Renal cortical epithelial cell (primary cell): ENCODE results near the gene PERP. TPM values are rescaled to one million over a fixed set of nuclear protein-coding genes. Genes with fewer than 3 reads are reported as not detected.
"Not testable (repeated sequence)": the region's sequence is repeated elsewhere in the genome, so short reads cannot be mapped to it uniquely, and the experiment has no call there.

Experiments
- DNase-seq: peaks from one replicate; pipeline ENCODE4 v3.0.0-alpha.2; 2011; ENCODE audit warnings: low read depth
- total RNA-seq: library from RNA; depleted of rRNA; stranded (reverse); fragments of >200 nt; gene quantifications from 2 replicates; pipeline ENCODE4 v1.2.3, GENCODE V29; 2014

Gene PERP
- total RNA-seq, 1 donor from 2014 or later = 49.8 TPM

DNA sequence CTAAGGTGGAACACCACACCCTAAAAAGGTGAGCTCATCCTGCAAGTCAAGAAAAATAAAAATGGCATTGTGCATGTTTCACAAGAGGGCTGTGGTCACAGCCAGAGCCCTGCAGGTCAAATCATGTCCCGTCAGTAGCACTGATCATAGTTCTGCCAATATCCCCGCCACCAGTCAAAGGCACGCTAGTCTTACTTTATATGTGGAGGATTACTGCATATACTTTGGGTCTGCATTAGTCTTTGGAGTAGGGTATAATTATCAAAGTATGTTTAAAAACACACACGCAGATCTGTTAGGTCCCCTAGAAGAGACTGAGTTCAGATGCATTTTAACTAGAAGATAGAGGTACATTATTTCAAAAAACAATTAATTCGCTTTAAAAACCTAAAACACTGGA is 1.8 kb downstream of the PERP start:
- DNase-seq = no peak

DNA sequence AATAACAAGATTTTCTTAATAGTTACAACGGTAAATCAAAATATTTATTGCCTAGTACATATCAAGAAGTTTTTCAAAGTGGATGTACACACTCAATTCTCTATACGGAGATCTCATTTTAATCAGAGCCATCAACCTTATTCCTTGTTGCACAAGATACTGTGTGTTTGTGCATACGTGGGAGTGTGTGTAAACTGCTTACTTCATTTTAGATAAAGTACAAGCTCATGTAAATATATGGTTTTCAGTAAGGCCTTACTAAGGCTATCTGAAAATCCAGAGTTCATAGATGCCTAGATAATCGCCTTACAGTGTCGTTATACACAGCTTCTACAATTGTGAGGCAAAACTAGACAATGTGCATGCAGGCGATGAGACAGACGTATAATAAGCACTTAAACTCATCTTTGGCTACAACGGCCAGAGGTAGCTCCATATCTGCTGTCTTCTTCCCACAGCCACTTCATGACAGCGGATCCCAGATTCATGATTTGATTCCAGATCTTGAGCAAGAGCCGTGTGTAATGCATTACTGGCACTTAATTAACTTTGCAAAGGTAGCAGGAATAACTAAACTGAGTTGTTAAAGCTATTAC is 2.5 kb downstream of the PERP start:
- DNase-seq = no peak

DNA sequence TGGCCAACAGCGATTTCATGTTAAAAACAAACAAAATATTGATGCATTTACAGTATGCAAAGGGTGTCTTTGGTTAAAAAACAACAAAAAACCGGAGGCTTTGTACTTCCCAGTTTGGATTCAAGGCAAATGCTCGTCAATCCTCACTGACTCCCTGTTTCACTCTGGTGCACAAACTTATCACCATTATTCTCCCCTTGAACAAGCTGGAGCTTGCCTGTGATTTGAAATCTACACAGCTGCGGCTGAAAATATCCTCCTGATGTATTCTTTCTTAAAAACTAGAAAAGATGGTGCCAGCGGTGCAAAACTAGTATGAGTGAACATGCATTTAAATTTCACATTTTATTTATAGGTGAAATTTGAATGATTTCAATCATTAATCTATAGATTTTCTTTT is 3.3 kb downstream of the PERP start:
- DNase-seq = no peak

DNA sequence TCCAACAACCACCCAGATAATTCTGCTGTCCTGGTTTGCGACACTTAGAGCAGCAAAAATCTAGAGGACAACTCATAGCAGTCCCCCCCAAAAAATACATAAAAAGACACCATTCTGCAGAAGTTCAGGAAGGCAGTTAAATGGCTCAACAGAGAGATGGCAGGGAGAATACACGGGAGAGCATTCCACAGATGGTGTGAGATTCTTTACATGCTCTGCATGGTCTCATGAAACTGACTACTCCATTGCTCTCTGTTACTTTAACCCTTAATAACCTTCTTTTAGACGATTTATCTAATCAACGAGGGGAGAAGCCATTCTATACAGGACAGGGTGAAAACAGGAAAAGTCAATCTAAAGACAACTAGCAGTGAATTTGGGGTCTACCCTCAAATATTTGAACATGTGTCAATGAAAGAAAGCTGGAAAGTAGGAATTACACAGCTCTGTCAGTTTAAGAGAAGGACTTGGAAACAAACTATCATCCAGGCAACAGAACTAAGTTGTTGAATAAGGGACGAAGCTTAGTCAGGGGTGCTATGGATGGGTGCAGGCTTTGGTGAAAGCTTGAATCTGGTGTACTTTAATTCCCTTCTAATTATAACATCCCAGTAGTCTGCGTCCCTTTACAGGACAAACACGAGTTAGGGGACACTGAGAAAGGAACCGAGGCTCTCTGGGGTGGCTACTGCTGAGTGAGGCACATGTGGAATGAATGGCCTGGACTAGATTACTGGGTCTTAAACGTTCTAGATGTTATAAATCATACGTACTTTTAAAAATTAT is 5.1 kb downstream of the PERP start:
- no peak for DNase-seq

DNA sequence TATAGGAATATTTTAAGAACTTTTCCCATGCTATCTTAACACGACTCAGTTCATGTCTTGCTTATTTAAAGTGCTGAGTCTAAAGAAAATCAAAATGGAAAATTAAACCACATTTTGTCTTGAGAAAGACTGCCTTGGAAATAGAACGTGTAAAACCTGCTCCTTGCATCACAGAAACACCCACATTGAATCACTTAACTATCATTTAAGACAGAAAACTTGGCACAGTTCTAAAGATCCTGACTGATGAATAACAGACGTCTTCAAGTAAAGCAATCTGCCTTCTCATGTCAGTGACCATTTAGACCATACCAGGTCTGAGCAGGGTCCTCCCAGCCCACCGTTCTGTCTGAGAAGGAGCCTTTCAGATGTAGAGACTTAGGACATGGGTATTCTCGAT is 7.4 kb downstream of the PERP start:
- peak; percentile 96 for DNase-seq

DNA sequence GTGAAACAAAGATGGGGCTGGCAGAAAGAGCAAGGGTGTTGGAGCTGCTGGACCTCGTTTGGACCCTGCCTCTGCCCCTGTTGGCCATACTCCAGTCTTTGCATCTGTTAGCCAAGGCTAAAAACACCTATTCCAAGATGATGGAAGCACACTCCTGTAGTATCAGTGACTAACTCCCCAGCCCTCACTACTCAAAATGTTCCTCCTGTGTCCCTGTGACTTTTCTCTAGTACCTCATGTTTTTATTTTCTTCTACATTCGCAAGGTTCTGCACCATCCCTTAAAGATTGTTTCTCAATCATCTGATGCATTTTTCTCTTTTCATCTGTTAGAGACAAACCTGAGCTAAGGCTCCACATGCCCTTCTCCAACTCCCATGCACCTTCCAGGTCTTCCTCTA is 8.9 kb downstream of the PERP start:
- no peak for DNase-seq

DNA sequence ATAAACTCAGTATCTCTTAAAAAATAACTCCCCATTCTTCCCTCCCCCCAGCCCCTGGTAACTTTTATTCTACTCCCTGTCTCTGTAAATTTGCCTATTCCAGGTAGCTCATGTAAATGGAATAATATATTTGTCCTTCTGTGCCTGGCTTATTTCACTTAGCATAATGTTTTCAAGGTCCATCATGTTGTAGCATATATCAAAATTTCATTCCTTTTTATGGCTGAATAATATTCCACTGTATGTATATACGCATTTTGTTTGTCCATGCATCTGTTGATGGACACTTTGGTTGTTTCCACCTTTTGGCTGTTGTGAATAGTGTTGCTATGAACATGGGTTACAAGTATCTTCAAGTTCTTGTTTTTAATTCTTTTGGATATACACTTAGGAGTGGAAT is 13.0 kb downstream of the PERP start:
- no peak for DNase-seq

DNA sequence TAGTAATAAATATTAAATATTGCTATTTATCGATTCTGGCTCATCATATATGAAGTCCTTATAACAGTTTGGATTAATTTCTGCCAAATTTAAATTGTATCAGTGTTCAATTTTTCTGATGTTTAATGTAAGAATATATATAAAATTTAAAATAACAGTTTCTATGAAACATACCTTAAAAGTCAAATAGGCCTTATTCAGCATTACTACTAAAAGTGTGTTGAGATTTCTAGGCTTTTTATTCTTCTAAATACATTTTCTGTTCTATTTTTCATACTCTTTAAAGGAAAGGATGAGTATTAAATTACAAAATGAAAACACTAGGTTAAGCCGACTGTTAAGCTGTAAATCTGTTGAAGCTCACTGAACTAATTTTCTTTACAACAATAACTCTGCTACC is 13.6 kb downstream of the PERP start:
- DNase-seq = no peak

DNA sequence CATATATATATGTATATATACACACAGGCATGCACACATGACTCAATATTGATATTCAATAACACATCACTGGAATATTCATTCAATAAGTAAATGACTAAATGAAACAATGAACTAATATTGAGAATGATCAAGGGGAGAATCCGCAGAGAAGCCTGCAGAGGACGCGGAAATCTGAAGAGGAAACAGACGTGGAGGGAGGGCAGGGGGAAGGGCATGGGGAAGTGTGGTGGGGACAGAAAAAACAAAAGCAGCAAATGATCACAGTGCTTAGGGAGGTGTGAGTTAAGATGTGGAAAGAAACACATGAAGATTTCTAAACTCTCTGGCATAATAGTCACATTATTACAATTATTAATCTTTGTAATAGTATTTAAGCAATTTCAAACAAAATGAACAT is 14.5 kb downstream of the PERP start:
- no peak for DNase-seq

DNA sequence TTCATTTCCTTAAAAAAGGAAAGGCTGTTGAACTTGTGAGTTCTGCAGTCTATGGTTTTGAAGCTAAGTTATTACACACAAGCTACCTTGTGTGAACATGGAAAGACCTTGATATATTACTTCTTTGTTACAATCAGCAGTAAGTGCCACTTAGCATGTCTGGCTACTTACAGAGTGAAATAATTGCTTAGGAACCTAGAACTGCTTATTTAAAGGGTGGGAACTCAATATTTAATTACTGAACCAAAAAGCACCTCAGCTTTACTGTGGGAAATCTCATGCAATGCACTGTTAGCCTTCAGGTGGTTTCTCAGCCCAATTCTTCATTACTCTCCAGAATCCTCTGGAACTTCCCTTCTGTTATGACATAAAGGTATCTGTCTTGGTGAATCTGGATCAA is 17.9 kb downstream of the PERP start:
- DNase-seq = no peak

DNA sequence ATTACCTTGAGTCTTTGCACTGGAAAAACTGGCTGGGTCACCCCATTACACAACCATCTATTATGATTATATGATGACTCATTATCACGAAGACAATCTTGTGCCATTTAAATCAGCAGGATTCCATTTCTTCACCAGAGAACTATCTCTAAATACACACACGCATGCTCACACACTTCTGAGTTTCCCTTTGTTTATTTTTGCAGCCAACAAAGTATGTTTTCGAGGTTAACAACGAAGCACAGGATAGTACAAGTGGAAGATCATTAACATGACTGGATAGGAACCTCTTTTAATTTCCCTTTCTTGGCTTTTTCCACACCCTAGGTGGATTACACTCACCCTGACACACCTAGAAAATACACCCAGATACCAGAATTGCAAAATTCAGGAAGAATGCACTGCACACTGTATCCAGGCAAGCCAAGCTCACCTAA is 18.9 kb downstream of the PERP start:
- peak; percentile 95 for DNase-seq

DNA sequence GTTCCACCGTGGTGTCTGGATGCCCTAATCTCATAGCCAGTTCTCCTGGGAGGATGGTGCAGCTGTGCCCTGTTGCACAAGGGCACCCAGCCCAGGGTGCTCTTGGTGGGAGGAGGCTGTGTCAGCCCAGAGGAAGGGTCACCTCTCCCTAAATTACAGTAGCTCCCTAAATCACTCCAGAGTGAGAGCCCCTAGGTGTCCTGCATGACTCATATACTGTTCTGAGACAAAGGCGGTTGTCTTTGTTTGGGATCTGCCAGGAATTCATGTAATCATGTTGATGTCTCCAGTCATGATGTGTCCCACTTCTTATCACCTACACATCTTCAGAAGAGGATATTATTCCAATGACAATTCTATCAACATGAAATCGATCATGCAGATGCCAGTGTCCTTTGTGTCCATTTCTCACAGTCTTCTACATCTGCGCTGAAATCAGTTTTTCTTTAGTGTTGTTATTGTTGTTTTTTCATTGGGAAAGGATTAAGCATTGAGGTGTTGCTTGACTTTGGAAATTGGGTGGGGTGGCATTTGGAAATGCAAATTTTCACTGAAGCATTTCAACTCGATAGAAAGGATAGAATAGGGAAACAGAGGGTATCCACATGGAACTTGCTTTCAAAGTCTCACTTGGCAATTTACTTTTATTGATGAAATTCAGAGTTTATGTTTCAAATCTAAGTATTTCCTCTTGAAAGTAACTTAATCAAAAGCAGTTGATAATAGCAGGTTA is 19.5 kb downstream of the PERP start:
- peak; percentile 40 for DNase-seq

DNA sequence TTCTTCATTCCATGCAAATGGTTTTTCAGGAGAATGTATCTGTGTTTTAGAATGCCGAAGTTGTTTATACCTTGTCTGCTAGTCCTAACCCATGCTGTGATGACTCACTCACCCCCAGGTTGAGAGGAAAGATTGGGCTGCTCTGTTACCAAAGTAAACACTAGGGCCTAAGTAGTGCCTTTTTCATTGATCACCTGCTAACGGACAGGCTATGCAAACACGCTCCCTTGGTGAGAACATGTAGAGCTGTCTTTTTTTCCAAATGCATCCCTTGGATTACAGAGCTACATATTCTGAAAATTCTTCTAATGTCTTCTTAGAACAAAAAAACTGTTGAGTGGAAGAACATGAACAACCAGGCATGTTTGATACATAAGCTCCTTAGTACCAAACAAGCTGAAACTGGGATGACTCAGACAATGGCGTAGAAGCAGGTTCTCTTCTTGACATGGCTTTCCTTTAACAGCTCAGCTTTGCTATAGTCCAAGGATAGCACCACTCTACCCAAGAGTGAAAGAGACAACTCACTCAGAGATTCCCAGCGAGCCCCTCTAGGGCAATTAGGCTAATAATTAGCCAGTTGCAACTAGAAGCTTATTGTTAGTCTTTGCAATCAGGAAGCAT is 20.5 kb downstream of the PERP start:
- peak; percentile 91 for DNase-seq

DNA sequence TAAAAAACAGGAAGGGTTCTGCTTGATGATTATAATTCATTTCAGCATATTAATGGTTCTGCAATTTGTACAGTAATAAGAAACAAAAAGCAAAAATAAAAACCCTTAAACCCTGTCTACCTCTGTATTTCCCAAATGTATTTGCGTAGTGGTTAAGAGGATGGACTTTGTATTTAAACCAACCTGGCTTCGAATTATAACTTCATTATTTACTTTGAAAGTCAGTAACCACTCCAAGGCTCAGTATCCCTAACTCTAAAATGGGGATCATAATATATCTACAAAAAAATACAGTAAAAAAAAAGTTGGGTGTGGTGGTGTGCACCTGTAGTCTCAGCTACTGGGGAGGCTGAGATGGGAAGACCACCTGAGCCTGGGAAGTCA is 21.4 kb downstream of the PERP start:
- DNase-seq = no peak

DNA sequence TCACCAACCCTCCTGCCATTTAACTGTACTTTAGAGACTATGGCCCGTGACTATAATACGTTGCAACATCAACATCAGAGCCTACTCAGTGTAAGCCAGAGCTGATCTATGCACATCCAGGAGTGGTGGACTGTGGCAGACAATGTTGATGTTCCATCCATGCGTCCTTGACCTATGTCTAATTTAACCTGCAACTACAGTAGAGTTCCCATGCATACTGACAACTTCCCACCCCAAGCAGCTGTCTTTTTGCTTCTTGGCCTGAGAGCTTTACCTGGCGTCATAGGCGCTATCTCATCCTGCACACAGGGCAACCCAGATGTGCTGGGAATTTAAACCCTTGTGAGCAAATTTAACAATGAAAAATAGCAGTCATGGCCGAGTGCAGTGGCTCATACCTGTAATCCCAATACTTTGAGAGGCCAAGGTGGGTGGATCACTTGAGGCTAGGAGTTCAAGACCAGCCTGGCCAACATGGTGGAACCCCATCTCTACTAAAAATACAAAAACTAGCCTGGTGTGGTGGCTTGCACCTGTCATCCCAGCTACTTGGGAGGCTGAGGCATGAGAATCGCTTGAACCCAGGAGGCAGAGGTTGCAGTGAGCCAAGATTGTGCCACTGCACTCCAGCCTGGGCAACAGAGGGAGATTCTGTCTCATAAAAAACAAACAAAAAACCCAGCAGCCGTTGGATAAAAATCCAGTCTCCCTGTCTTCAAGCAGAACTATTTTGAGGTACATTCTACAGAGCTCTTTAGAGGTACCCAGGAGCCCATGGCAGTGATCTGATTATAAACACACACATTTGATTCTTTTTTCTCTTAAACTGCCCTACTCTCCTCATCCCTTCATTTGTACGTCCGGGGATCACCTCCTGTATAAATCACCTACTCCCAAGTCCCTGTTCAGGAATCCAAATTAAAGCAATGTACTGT is 22.0 kb downstream of the PERP start:
- DNase-seq = no peak

DNA sequence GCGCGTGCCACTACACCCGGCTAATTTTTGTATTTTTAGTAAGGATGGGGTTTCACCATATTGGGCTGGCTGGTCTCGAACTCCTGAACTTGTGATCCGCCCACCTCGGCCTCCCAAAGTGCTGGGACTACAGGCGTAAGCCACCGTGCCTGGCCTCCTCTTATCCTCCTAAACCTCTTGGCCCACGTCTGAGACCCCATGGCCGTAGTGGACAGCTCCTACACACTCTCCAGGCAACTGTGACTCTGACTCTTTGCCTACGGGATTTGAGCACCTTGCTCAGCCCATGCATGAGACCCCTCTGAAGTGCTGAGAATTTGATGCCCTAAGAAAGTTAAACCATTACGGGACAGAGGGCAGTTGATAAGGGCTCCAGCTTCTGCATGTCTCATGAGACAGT is 25.0 kb downstream of the PERP start:
- no peak for DNase-seq

DNA sequence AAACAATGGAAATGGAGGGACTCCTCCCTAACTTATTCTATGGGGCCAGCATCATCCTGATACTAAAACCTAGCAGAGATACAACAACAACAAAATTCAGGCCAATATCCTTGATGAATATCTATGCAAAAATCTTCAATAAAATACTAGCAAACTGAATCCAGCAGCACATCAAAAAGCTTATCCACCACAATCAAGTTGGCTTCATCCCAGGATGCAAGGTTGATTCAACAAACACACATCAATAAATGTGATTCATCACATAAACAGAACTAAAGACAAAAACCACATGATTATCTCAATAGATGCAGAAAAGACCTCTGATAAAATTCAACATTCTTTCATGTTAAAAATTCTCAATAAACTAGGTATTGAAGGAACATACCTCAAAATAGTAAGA is 27.7 kb downstream of the PERP start:
- not testable (repeated sequence) for DNase-seq

DNA sequence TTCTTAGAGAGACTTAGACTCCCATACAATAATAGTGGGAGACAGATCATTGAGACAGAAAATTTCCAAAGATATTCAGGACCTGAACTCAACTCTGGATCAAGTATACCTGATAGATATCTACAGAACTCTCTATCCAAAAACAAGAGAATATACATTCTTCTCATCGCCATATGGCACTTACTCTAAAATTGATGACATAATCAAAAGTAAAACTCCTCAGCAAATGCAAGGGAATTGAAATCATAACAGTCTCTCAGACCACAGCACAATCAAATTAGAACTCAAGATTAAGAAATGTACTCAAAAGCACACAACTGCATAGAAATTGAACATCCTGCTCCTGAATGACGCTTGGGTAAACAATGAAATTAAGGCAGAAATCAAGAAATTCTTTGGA is 28.7 kb downstream of the PERP start:
- no peak for DNase-seq

DNA sequence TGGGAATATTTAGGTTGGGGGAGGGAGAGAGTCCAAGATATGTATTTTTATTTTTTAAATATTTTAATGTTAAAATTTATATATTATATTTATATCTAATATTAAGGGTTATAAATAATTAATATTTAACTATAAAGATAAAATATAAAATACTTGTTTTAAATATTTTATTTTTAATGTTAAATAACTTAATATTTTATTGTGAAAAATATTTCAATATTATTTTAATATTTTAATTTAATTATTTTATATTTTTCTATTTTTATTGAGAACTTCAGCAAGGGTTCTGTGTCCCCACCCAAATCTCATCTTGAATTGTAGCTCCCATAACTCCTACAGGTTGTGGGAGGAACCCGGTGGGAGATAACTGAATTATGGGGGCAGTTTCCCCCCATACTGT is 34.0 kb downstream of the PERP start:
- DNase-seq = no peak

DNA sequence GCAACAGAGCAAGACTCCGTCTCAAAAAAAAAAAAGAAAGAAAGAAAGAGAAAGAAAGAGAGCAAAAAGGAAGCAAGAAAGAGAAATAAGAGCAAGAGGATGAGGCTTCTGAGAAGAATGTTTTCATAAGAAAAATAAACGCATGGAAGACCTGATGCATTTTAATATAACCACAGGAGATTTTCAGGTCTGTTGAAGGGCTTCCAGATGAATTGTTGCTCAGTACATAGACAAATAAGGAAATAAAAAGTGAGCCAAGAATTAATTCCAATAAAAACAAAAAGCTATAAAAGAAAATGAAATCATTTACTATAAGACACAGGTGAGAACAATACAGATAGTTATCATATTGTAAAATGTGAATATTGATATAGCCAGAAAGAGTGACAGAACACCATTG is 43.5 kb downstream of the PERP start:
- DNase-seq = peak; percentile 3

DNA sequence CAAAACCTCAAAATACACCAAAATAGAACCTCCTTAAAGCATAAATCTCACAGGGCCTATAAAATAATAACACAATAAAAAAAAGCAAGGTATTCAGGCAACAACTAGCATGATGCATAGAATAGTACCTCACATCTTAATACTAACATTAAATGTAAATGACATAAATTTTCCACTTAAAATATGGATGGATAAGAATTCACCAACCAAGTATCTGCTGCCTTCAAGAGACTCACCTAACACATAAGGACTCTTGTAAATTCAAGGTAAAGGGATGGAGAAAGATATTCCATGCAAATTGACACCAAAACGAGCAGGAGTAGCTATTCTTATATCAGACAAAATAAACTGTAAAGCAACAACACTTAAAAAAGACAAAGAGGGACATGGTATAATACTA is 52.2 kb downstream of the PERP start:
- DNase-seq = no peak

DNA sequence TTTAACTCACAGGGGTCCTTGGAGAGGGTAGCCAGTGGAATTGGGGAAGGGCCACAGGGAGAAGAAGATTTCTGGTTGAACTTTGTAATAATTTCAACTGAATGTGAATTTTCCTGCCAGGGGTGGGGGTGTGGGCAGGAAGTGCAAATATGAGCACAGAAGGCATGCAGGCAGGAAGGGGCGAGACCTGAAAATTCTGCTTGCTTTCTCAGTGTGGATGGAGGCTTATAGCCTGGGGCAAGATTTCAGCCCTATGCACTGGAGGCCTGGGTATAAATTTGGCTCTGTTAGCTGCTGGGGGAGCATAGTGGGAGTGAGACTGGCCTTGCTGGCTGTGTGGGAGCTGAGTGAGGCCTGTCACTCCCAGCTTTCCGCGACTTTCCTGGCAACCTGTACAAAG is 54.4 kb downstream of the PERP start:
- DNase-seq = peak; percentile 11
